Stimulated activated CD8-positive, alpha-beta memory T cell treated with anti-CD3 and anti-CD28 coated beads, Interleukin-12 subunit alpha, Interleukin-12 subunit beta, amount 100 ng/mL, for 24 hours (primary cell): ENCODE data around the gene PDIK1L.

ENCODE experiments used
- DNase-seq: peaks from one replicate; pipeline ENCODE4 v3.0.0-alpha.2; 2020; ENCODE audit errors: extremely low read depth

Gene PDIK1L

GRCh38 chr1:26122988-26123973, 11.7 kb downstream of the PDIK1L start:
- DNase-seq, result no peak

- no peak for DNase-seq
These were observed 13.1 kb downstream of the PDIK1L start for GRCh38 chr1:26124418-26125331.

DNA sequence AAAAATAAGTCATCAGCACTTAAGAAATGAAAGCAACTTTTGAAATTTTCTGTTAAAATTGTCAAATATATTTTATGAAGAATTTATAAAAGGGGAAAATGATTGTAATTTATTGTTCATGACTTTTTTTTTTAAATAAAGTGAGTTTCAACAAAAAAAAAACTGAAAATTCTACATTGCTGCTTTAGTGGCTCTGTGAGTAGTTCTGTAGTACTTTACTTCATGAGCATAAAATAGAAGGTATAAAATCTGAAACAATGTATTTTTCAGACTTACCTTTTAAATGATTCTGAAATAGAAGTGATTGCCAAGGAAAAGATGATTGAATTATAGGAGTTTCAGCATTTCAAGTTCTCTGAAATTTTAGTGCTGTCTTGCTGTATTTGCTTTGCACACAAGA, 13.8 kb downstream of the PDIK1L start:
- DNase-seq, result no peak

DNA sequence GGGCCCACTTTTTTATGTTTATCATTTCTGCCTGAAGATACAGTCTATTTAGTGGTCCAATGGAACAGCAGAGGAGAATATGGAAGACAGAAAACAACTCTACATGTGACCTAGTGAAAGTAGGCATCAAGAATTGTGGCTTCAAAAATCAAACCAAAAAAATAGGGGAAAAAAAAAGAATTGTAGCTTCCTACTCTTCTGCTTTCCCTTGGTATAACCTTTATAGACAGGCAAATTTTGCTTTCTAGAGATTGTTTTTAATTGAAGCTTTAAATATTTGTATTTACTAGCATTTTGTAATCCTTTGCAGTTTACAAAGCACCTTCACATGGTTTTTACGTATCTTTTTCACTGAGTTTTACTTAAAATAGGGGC, 14.3 kb downstream of the PDIK1L start:
- no peak for DNase-seq

DNA sequence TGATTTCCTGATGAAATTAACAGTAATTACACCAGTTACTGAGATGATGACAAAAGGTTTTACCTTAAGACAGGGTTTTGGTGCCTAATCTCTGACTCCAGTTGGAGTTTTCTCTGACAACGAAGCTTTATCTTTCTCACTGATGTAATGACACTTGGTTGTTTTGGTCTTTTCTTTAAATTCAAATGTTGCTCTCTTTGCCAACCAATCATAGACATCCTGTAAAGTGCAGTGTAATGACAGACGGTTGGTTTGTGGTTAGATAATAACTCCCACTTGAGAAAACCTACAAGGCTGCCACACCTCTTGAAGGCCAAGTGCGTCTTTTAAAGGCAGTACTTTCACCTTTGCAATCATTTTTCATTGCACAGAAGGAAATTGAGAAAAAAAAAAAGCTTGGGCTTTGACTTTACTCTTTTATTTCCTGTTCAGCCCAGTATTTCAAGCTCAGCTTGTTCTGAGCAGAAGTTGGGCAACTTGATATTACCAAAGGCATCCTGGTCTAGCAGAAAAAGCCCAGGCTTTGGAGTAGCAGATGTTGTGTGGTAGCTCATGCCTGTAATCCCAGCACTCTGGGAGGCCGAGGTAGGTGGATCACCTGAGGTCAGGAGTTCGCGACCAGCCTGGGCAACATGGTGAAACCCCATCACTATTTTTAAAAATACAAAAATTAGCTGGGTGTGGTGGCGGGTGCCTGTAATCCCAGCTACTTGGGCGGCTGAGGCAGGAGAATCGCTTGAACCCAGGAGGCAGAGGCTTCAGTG, 14.9 kb downstream of the PDIK1L start:
- DNase-seq, result no peak

DNA sequence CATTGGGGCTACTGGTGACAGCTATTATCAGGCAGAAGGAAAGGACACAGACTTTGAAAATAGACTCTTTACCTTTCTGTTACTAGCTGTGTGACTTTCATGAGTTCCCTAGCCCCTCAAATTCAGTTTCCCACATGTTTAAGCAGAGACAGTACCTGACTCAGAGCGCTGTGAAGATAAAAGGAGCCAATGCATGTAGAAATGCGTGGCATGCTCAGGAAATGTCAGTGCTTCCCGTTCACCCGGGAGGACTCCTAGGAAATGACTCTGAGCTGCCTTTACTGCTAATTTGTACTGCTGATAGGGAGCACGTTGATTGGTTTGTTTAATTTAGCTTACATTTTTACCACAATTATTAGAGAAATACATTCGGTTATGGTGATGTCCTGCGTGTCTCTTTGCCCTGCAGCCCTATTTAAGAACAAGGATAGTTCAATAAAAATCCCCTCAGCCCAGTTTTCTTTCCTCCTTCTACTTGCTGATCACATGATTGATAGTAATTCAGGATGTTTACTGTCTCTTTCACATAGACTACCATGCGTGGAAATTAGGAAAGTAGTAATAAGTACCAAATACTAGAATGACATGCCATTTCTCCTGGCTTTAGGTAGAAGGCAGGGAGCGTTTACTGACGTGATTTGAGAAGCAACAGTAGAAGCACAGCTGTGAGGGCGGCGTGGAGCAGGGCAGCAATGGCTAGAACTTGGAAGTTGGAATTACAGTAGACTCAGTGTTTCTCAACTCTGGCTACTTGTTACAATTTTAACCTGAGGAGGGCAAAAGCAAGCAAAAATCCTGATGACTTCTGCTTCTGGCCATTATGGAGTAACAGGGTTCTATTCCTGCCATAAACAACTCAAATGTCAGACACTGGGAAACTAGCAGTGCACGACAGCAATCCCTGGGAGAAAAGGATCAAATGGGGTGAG, 15.9 kb downstream of the PDIK1L start:
- DNase-seq, result no peak

DNA sequence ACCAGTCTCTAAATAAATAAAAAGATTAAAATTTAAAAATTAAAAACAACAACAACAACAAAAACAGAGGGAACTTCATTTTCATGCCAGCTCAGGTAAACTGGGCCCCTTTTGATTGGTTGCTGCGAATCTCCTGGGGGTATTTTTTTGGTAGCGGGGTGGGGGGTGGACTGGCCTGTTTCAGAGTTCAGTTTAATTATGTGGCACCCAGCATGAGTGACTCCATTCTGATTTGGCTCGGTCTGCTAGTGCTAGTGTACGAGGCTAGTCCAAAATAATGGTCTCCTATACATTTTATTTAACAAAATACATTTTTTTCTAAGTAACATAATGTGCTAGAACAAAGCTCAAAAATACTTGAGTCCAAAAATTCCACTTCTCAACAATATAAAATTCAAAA, 18.2 kb downstream of the PDIK1L start:
- no peak for DNase-seq

DNA sequence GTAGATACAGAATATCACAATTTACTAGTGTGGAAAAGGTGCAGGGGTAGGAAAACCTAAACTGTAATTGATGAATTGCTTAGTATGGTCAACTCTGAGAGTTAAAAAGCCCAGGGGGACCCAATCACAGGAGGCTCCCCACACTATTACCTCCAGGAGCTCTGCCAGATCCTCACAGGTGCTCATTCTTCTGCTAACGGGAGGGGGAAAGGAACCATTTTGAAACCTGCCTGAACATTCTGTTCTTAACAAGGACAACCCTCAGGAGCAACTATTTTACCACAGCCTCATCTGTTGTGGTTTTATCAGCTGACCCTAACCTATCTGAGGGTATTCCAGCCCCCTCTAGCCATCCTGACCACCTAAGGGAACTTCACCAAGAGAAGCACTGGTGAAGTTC, 19.1 kb downstream of the PDIK1L start:
- DNase-seq, result no peak

DNA sequence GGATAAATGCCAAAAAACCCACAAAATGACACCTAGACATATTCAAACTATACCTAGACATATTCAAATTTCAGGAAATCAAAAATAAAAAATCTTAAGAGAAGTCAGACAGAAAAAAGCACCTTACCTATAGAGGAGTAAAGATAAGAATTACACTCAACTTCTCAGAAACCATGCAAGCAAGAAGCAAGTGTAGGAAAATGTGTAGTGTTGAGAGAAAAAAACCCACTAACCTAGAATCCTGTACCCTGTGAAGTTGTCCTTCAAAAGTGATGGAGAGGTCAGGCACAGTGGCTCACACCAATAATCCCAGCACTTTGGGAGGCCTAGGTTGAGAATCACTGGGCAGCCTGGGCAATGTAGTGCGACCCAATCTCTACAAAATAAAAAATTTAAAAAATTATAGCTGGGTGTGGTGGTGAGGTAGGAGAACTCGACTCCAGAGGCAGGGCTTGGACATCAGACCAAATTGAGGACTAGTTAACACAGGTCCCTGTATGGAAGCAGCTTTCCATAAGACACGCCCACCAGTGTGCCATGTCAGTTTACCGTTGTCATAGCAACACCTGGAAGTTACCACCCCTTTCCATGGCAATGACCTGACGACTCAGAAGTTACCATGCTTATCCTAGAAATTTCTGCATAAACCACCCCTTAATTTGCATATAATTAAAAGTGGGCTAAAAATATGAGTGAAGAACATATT, 20.7 kb downstream of the PDIK1L start:
- DNase-seq, result no peak

- DNase-seq, result no peak
These were observed 21.2 kb downstream of the PDIK1L start for GRCh38 chr1:26132834-26133167.

- no peak for DNase-seq
These were observed 22.8 kb downstream of the PDIK1L start for GRCh38 chr1:26134466-26134865.

DNA sequence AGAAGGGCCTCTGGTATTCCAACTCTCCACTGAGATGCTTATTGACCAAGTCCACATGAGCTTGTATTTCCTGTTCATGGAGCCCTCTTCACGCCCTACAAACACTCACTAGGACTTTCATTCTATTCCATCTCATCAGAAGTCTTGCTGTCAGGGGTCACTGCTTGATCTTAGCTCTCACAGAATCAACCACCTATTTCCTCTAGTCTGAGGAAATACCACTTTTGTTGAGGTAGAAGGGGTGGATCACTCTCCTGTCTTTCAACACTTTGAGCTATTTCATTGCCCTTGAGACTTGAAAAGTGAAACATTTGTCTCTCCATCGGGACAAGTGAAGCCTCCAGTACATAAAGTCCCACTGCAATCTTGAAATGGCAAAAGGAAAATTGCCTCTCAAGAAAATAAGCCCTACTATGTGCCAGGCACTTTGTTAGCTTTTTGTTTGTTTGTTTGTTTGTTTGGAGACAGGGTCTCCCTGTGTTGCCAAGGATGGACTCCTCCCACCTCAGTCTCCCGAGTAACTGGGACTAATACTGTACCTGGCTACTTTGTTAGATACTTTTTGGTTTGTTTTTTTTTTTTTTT, 27.4 kb downstream of the PDIK1L start:
- no peak for DNase-seq

GRCh38 chr1:26142159-26142558, 30.5 kb downstream of the PDIK1L start:
- no peak for DNase-seq

GRCh38 chr1:26145041-26145959, 33.7 kb downstream of the PDIK1L start:
- DNase-seq, result peak; percentile 30

DNA sequence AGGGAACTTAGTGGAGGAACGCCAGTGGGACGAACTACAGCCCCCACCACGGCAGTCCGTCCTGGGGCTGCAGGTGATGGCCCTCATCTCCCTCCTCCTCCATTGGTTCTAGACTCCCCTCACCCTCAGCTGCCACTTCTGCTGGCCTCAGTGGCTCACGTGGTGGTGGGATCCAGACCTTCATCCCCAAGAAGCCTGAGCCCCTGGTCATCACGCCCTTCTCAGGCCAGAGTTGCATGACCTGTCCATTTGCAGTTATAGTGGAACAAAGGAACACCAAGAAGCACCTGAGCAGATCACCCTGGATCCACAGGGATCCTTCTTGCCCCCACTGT, 34.3 kb downstream of the PDIK1L start:
- no peak for DNase-seq

GRCh38 chr1:26148887-26149286, 37.3 kb downstream of the PDIK1L start:
- no peak for DNase-seq

- DNase-seq, result no peak
These were observed 42.4 kb downstream of the PDIK1L start for GRCh38 chr1:26153966-26154532.

GRCh38 chr1:26154750-26155149, 43.1 kb downstream of the PDIK1L start:
- no peak for DNase-seq
